Measurements from ENCODE around the gene BDKRB2. TPM values are rescaled to one million over a fixed set of nuclear protein-coding genes. Genes with fewer than 3 reads are reported as not detected.

Gene BDKRB2
- total RNA-seq, 1 experiment from 2014 or later, result 0.15 TPM

- Histone ChIP-seq H3K9me3 (ENCODE audit: control insufficient read depth, low read depth, low read length) (no peaks in the 10 kb centered on the region), H2BK120ac (ENCODE audit: low read depth, low read length, poor library complexity, severe bottlenecking) (no peak overlapping the region), H3K27me3 (ENCODE audit: insufficient read depth, low read length) (no peaks in the 10 kb centered on the region), H2BK20ac (ENCODE audit: low read depth, low read length, poor library complexity, severe bottlenecking) (no peak overlapping the region), H3K18ac (ENCODE audit: insufficient read length, low read depth, low read length) (no peak overlapping the region), H3K4me1 (ENCODE audit: insufficient read depth, low read length) (no peaks in the 10 kb centered on the region), H4K5ac (ENCODE audit: insufficient read length, low read depth, low read length) (no peak overlapping the region), H4K8ac (replicated peaks; ENCODE audit: insufficient read length, low read depth, low read length) (no peak overlapping the region), H2BK5ac (ENCODE audit: insufficient read length, low read length) (no peak overlapping the region), H3T11ph (ENCODE audit: low read length) (no peak overlapping the region), H3K23me2 (ENCODE audit: insufficient read length, low read depth, low read length, poor library complexity, severe bottlenecking) (no peaks in the 10 kb centered on the region), H3K79me2 (ENCODE audit: insufficient read depth, low read length) (no peaks in the 10 kb centered on the region), H3K79me1 (ENCODE audit: insufficient read depth, low read depth, low read length, poor library complexity, severe bottlenecking) (no peaks in the 10 kb centered on the region), H2BK12ac (ENCODE audit: insufficient read length, low read depth, low read length) (no peak overlapping the region), H3K4me2 (ENCODE audit: insufficient read depth, insufficient read length, low read length) (no peak overlapping the region), H4K20me1 (ENCODE audit: control insufficient read depth, insufficient read depth, insufficient read length) (no peaks in the 10 kb centered on the region), H3K14ac (ENCODE audit: insufficient read depth, low read length) (no peak overlapping the region), H3K27ac (ENCODE audit: insufficient read length, low read depth, low read length) (no peak overlapping the region), H4K91ac (ENCODE audit: insufficient read length, low read depth, low read length) (no peak overlapping the region), H2AK5ac (ENCODE audit: insufficient read length, low read length) (no peak overlapping the region), H3K9ac (ENCODE audit: extremely low read depth, insufficient read length, low read length) (no peak overlapping the region), H2AFZ (ENCODE audit: low read length) (no peak overlapping the region), H2BK15ac (ENCODE audit: low read depth, low read length) (no peak overlapping the region), H3K56ac (ENCODE audit: insufficient read length, low read depth, low read length) (no peak overlapping the region), H3K23ac (ENCODE audit: insufficient read length, low read depth, low read length) (no peak overlapping the region), H3K4ac (ENCODE audit: low read depth, low read length) (no peak overlapping the region)
- no peak overlapping the region; a peak in 1 of 7 replicates for H3K27ac Mint-ChIP-seq
- H3K36me3 Mint-ChIP-seq (ENCODE audit: insufficient read depth in 1 of 3, low read depth in 3 of 3), result peaks cover 9 to 21% (median 9%) of the 10 kb centered on the region in 3 experiments; a peak in 5 of 7 replicates
- H3K9me3 Mint-ChIP-seq, result peaks cover 28 to 30% of the 10 kb centered on the region in 2 experiments
- H3K4me3 Mint-ChIP-seq, result no peak overlapping the region
- no peak for DNase-seq
- peaks cover 7 to 11% of the 10 kb centered on the region in 2 experiments for H3K4me1 Mint-ChIP-seq
- peaks cover 3% of the 10 kb centered on the region for H3K27me3 Mint-ChIP-seq (ENCODE audit: low read depth)
- WGBS (ENCODE audit: extremely low coverage, insufficient read length, low lambda C conversion rate), result no CpG with 5 or more reads among the region's 5 CpGs
- TF ChIP-seq CTCF (conservative IDR thresholded peaks at IDR 0.05), result no peak
These were observed 69.5 kb downstream of the BDKRB2 start for GRCh38 chr14:96274122-96274521.
